Ascending aorta (tissue), 2 donors: ENCODE measurements around the gene BCR. TPM values are rescaled to one million over a fixed set of nuclear protein-coding genes. Genes with fewer than 3 reads are reported as not detected.

ENCODE experiments used
- DNase-seq, 2 donors: peaks; one replicate each; pipeline ENCODE4 v3.0.0-alpha.2; 2019; ENCODE audit warnings: low spot score in 2 of 2
- H3K27ac ChIP-seq, 2 donors: fragments of 200-600 bp; sonication (generic); one replicate each; pipeline ENCODE4 v1.5.1; 2016 to 2017; ENCODE audit warnings: mild to moderate bottlenecking in 1 of 2
- H3K27me3 ChIP-seq: fragments of 200-600 bp; sonication (generic); one replicate; pipeline ENCODE4 v1.5.1; 2017
- H3K36me3 ChIP-seq, 2 donors: fragments of 200-600 bp; sonication (generic); one replicate each; pipeline ENCODE4 v1.5.1; 2016
- H3K4me1 ChIP-seq, 2 donors: fragments of 200-600 bp; sonication (generic); one replicate each; pipeline ENCODE4 v1.5.1; 2016 to 2017; ENCODE audit warnings: mild to moderate bottlenecking in 1 of 2
- H3K4me3 ChIP-seq, 2 donors: fragments of 200-600 bp; sonication (generic); one replicate each; pipeline ENCODE4 v1.5.1; 2016 to 2017; ENCODE audit warnings: mild to moderate bottlenecking in 1 of 2
- H3K9me3 ChIP-seq, 2 donors: fragments of 200-600 bp; sonication (generic); one replicate each; pipeline ENCODE4 v1.5.1; 2016
- CTCF ChIP-seq, 3 experiments: fragments of 200-600 bp in 2 of 3; fragments of 450-650 bp in 1 of 3; sonication (generic) in 2 of 3; IDR thresholded peaks; one replicate each; pipeline ENCODE4 v1.5.1; 2016 to 2019; ENCODE audit warnings: antibody characterized with exemption in 3 of 3, mild to moderate bottlenecking in 1 of 3, moderate library complexity in 1 of 3
- intact Hi-C: fragments of 100-400 bp; cut with DNase I; formaldehyde crosslinking; loops from one replicate; pipeline ENCODE4 v1.15.1; 2023
- total RNA-seq: library from RNA; depleted of rRNA; stranded (reverse); fragments of >200 nt; gene quantifications from one replicate; pipeline ENCODE4 v1.1.0, GENCODE V29; 2016

BCR gene
- total RNA-seq, 1 donor from 2014 or later: 216 TPM

- DNase-seq: no peak
- Histone ChIP-seq H3K9me3 (peaks cover 8 to 19% of the 10 kb centered on the region in 2 donors), H3K27me3 (no peaks in the 10 kb centered on the region), H3K36me3 (no peaks in the 10 kb centered on the region), H3K4me1 (peaks cover 14 to 65% of the 10 kb centered on the region in 2 donors), H3K4me3 (no peak overlapping the region), H3K27ac (peak overlapping the region; percentile 85 to 88)
- intact Hi-C loops: no loop called here
- no peak for TF ChIP-seq CTCF (IDR thresholded peaks at IDR 0.05)
Measured at GRCh38 chr22:23224846-23225245, 44.5 kb downstream of the BCR start.

- peaks cover 13 to 60% of the 10 kb centered on the region in 2 donors for H3K4me1 ChIP-seq
- peaks cover 8 to 19% of the 10 kb centered on the region in 2 donors for H3K9me3 ChIP-seq
- H3K27ac ChIP-seq: peak overlapping the region; percentile 85 to 88
- no peaks in the 10 kb centered on the region for H3K27me3 ChIP-seq
- H3K36me3 ChIP-seq: no peaks in the 10 kb centered on the region
- DNase-seq: no peak
- no peak for TF ChIP-seq CTCF (IDR thresholded peaks at IDR 0.05)
- intact Hi-C loops: no loop called here
- H3K4me3 ChIP-seq: no peak overlapping the region
Measured at GRCh38 chr22:23225337-23225723, 45.0 kb downstream of the BCR start.

GRCh38 chr22:23225724-23226496, 45.6 kb downstream of the BCR start:
- no peak for TF ChIP-seq CTCF (IDR thresholded peaks at IDR 0.05)
- Histone ChIP-seq H3K27me3 (no peaks in the 10 kb centered on the region), H3K4me3 (peak overlapping the region in 1 of 2 donors; percentile 9), H3K4me1 (peaks cover 7 to 55% of the 10 kb centered on the region in 2 donors), H3K36me3 (no peaks in the 10 kb centered on the region), H3K27ac (peak overlapping the region; percentile 85 to 88), H3K9me3 (peaks cover 8 to 19% of the 10 kb centered on the region in 2 donors)
- peak in 1 of 2 donors; percentile 93 for DNase-seq
- intact Hi-C loops: loop anchor here (1.0 to 2.0 kb wide), 3 partner anchors 22 to 46 kb away; partner anchors contain the start of gene BCR

- Histone ChIP-seq H3K36me3 (no peaks in the 10 kb centered on the region), H3K4me3 (no peak overlapping the region), H3K27me3 (no peaks in the 10 kb centered on the region), H3K9me3 (peaks cover 8 to 19% of the 10 kb centered on the region in 2 donors), H3K27ac (peak overlapping the region; percentile 85 to 88), H3K4me1 (peaks cover 7 to 54% of the 10 kb centered on the region in 2 donors)
- intact Hi-C loops: loop anchor here (1.0 to 2.0 kb wide), 3 partner anchors 22 to 46 kb away; partner anchors contain the start of gene BCR
- DNase-seq: no peak
- TF ChIP-seq CTCF (IDR thresholded peaks at IDR 0.05): no peak
Measured at GRCh38 chr22:23226497-23226850, 46.2 kb downstream of the BCR start.

GRCh38 chr22:23227380-23227779, 47.1 kb downstream of the BCR start:
- intact Hi-C loops: loop anchor here (2.0 kb wide), 1 partner anchor 29 kb away; no protein-coding TSS in a partner anchor
- DNase-seq: no peak
- no peaks in the 10 kb centered on the region for H3K27me3 ChIP-seq
- TF ChIP-seq CTCF (IDR thresholded peaks at IDR 0.05): no peak
- H3K27ac ChIP-seq: peak overlapping the region; percentile 85 to 88
- peaks cover 8 to 19% of the 10 kb centered on the region in 2 donors for H3K9me3 ChIP-seq
- H3K4me1 ChIP-seq: peaks cover 7 to 60% of the 10 kb centered on the region in 2 donors
- no peak overlapping the region for H3K4me3 ChIP-seq
- no peaks in the 10 kb centered on the region for H3K36me3 ChIP-seq
